ENCODE data around the gene CALHM2. TPM values are rescaled to one million over a fixed set of nuclear protein-coding genes. Genes with fewer than 3 reads are reported as not detected.

The CALHM2 gene
- total RNA-seq, 1 experiment from 2014 or later, result 5.9 TPM

Other genes starting within 250 kb of the CALHM2 start
- 0.10 TPM for gene RPEL1, start 206.5 kb downstream of the CALHM2 start, total RNA-seq (2021; ENCODE audit: unreplicated experiment)
- gene INA, start 175.2 kb downstream of the CALHM2 start, total RNA-seq (2021; ENCODE audit: unreplicated experiment), result 0.08 TPM
- gene PCGF6, start 101.2 kb downstream of the CALHM2 start, total RNA-seq (2021; ENCODE audit: unreplicated experiment), result 18.0 TPM
- 6.0 TPM for gene TAF5, start 84.4 kb downstream of the CALHM2 start, total RNA-seq (2021; ENCODE audit: unreplicated experiment)
- 694 TPM for gene ATP5MK, start 55.9 kb downstream of the CALHM2 start, total RNA-seq (2021; ENCODE audit: unreplicated experiment)
- gene PDCD11, start 55.7 kb downstream of the CALHM2 start, total RNA-seq (2021; ENCODE audit: unreplicated experiment), result 92.8 TPM
- gene CALHM1, start 6.5 kb upstream of the CALHM2 start, total RNA-seq (2021; ENCODE audit: unreplicated experiment), result not detected
- not detected for gene CALHM3, start 26.9 kb upstream of the CALHM2 start, total RNA-seq (2021; ENCODE audit: unreplicated experiment)
- gene NEURL1, start 41.3 kb upstream of the CALHM2 start, total RNA-seq (2021; ENCODE audit: unreplicated experiment), result 0.10 TPM

Data from Panc1 (cell line).